Central memory CD4-positive, alpha-beta T cell (primary cell): ENCODE measurements around the gene FOXM1.
A peak's percentile ranks its signal among the peaks of the same experiment; 100 is the strongest.
"Not testable (repeated sequence)": the region's sequence is repeated elsewhere in the genome, so short reads cannot be mapped to it uniquely, and the experiment has no call there.

Source experiments
- DNase-seq: peaks from one replicate; pipeline ENCODE4 v3.0.0; 2022

FOXM1 gene

DNA sequence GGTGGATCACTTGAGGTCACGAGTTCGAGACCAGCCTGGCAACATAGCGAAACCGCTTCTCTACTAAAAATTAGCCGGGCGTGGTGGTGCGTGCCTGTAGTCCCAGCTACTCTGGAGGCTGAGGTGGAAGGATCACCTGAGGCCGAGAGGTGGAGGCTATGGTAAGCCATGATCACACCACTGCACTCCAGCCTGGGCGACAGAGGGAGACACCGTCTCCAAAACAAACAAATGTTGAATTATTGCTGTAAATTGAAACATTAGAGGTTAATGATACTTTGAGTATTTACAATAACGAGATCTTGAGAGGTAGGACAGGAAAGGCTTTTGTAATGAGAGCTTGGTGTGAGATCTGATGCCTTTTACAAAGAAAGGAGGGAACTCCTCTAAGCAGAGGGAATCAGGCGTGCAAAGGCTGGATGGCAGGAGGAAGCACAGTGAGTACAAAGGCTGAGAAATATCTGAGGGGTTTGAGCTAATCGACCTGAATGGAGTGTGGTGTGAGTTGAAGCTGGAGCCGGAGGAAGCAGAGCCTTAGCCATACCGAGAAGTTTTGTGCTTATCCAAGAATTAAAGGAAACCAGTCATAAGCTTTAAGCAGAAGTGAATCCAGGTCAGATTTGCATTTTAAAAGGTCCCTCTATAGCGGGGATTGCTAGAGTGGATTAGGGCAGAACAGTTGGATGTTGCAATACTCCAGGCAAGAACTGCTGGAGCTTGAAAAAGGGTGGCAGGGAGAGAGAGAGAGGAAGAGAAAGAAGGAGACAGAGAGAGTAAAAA, 1.2 kb upstream of the FOXM1 start:
- no peak for DNase-seq

DNA sequence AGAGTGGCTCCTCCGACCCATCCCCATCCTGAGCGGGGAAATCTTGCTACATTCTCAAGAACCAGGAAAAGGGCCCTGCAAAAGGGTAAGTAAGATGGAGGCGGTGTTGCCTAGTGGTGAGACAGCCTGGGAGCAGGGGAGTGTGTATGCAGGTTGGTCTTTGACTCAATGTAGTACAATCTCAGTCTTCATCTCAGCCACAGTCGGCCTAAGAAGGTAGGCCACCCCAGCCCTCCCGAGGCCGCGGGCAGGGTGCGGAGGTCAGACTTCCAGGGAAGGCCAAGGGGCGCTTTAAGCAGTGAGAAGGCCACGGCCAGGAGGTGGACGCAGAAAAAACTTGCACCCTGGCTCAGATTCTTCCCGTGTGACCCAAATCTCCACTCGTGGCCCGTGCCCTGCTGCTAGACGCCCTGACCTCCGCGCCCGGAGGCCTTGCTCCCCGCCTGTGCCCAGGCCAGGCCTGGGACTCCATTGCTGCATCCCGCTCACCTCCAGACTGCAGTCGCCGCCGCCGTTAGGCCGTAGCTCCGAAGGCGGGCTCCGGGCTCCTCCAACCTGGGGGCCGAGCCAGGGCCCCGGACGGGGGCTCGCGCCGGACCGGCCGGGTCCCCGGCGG, 435 bp downstream of the FOXM1 start:
- peak; percentile 12 for DNase-seq

DNA sequence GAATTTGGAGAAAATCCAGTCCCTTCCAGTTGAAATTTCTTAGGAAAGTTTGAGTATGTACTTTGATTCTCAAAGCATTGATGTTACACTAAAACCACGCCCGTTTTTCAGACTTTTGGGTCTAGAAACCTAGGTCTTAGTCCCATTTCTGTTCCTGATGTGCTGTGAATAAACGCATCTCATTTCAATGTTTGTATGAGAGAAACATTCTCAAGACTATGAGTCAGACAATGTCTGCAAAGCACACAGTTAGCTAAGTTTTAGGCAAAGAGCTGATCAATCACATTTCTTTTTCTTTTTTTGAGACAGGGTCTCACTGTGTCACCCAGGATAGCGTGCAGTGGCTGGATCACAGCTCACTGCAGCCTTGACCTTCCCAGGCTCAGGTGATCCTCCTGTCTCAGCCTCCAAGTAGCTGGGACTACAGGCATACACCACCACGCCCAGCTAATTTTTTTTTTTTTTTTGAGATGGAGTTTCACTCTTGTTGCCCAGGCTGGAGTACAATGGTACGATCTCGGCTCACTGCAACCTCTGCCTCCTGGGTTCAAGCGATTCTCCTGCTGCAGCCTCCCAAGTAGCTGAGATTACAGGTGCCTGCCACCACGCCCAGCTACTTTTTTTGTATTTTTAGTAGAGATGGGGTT, 7.9 kb downstream of the FOXM1 start:
- not testable (repeated sequence) for DNase-seq

GRCh38 chr12:2864198-2864597, 12.8 kb downstream of the FOXM1 start:
- no peak for DNase-seq

DNA sequence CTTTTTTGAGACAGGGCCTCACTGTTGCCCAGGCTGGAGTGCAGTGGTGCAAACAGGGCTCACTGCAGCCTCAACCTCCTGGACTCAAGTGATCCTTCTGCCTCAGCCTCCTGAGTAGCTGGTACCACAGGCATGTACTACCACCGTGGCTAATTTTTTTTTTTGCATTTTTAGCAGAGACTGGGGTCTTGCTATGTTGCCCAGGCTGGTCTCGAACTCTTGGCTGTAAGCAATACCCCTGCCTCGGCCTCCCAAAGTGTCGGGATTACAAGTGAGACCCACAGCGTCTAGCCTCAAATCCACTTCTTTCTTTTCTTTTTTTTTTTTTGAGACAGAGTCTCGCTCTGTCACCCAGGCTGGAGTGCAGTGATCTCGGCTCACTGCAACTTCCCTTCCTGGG, 13.6 kb downstream of the FOXM1 start:
- DNase-seq: not testable (repeated sequence)

DNA sequence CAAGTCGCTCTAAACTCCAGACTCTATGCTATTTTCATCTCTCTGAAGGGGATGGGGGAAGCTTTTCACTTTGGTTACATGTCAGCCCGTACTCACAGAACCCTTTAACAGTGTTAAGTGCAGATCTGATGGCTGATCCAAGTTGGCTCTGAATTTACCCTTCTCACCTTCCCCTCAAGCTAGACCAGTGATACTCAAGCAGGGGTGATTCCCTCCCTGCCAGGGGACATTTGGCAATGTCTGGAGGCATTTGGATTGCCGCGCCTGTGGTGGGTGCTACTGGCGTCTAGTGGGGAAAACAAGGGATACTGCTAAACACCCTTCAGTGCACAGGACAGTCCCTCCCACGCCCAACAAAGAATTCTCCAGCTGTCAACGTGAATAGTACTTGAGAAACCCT, 14.1 kb downstream of the FOXM1 start:
- DNase-seq: no peak

- no peak for DNase-seq
Measured at GRCh38 chr12:2860170-2860569, 16.8 kb downstream of the FOXM1 start.

- no peak for DNase-seq
Measured at GRCh38 chr12:2858944-2859421, 18.0 kb downstream of the FOXM1 start.

- DNase-seq: no peak
Measured at GRCh38 chr12:2858334-2858733, 18.6 kb downstream of the FOXM1 start.

GRCh38 chr12:2857576-2857975, 19.4 kb downstream of the FOXM1 start:
- DNase-seq: no peak

- no peak for DNase-seq
Measured at GRCh38 chr12:2857021-2857431, 19.9 kb downstream of the FOXM1 start, which contains the start of gene TEX52. Gene TEX52, minus strand, starts transcription at chr12:2857039. Its CDS starts 13 bp downstream, at chr12:2857026.

- DNase-seq: no peak
Measured at GRCh38 chr12:2856051-2856450, 20.9 kb downstream of the FOXM1 start.

DNA sequence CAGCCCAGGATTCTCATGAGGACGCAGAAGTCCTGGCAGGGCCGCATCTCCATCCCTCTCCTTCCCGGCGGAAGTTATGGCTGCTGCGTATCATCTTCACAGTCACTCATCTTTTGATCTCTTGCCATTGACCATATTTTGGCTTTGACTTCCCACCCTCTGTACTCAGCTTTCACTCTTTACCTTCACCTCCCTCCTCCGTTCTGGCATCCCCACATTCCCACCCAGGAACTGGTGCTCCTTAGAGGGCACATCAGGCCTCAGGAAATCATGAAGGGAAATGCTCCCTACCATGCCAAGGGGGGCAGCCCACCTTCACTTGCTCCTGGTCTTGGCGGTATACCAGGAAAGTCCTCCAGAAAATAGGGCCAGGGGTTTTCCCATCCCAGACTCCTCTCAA, 21.4 kb downstream of the FOXM1 start:
- no peak for DNase-seq

GRCh38 chr12:2854669-2855453, 22.1 kb downstream of the FOXM1 start:
- DNase-seq: no peak

DNA sequence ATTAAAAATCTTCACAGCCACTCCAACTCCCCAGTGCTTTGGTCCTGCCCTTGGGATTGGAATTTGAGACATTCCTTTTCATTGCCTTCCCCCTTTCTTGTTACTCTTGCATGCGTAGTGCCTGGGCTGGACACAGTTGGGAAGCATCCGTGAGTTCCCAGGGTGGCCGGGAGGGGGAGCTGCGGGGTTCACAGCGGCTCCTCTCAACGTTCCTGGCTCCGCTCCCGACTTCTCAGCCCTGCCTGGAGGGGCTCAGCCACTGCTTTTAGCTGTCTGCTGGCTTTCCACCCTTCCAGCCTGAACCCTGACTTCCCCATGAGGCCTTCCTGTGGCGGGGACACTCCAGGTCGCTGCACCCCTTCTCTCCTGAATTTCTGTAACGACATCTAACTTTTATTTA, 23.3 kb downstream of the FOXM1 start:
- DNase-seq: peak; percentile 7

DNA sequence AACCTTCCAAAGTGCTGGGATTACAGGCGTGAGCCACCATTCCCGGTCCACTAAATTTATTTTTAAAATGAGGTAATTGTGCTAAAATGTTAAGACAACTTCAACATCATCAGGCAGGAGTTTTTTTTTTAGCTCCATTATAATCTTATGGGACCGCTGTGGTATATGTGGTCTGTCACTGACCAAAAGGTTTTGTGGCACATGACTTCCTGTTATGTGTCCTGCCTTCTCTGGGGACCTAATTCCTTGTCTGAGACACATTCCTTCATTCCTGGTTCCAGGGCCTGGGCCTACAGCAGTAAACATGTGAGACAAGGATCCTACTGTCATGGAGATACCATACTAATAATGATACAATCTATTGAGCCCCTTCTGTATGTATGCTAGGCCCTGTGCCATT, 25.0 kb downstream of the FOXM1 start:
- DNase-seq: no peak

DNA sequence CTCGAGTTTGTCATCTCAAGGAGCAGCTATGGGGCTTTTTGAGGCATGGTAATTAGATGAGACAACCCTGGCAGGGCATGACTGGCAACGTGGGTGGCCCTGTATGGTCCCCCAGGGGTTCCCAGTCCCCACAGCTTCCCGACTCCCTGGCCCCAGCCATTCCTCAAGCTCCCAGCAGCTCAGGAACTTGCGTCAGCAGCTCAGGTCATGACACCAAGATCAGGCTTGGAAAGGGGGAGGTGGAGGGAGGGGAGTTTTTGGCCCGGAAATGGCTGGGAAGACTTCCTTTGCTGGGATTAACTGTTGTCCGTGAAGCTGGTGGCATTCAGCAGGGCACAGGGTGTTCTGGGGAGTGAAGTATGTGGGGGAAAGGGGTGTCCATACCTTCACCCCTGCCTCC, 31.7 kb downstream of the FOXM1 start:
- no peak for DNase-seq

GRCh38 chr12:2844786-2845185, 32.2 kb downstream of the FOXM1 start:
- DNase-seq: no peak

GRCh38 chr12:2842948-2843347, 34.0 kb downstream of the FOXM1 start:
- no peak for DNase-seq

DNA sequence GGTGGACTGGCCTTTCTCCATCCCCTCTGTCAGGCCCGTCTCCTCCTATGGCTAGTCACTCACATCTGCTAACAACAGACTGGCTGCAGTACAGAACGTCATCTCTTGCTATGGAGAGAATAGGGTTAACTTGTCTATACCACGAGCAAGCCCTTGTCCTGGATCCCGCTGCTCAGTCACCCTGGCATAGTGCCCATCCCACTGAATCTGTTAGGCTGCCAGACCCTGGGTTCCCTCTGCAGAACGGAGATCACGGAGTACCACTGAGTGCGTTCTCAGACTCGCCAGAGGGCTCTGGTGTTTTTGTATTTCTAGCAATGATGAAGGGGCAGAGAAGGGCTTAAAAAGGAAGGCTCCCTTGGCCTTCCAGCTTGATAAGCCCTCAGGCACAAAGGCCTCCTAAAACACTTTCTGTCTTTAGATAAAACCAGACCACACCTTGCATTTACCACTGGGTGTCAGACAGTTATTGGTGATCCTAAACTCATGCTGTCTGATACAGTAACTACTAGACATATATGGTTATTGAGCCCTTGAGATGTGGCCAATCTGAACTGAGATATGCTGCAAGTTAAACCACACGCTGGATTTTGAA, 35.8 kb downstream of the FOXM1 start:
- DNase-seq: no peak

DNA sequence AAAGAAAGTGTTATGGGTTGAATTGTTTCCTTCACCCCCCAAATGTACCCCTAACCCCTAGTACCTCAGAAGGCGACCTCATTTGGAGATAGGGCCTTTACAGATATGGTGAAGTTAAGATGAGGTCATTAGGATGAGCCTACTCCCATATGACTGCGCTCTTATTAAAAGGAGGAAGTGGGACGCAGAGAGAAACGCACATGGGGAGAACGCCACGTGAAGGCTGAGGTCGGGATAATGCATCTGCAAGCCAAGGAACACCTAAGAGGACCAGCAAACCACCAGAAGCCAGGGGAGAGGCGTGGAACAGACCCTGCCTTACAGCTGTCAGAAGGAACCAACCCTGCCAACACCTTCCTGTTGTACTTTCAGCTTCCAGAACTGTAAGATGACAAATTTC, 40.4 kb downstream of the FOXM1 start:
- DNase-seq: no peak

DNA sequence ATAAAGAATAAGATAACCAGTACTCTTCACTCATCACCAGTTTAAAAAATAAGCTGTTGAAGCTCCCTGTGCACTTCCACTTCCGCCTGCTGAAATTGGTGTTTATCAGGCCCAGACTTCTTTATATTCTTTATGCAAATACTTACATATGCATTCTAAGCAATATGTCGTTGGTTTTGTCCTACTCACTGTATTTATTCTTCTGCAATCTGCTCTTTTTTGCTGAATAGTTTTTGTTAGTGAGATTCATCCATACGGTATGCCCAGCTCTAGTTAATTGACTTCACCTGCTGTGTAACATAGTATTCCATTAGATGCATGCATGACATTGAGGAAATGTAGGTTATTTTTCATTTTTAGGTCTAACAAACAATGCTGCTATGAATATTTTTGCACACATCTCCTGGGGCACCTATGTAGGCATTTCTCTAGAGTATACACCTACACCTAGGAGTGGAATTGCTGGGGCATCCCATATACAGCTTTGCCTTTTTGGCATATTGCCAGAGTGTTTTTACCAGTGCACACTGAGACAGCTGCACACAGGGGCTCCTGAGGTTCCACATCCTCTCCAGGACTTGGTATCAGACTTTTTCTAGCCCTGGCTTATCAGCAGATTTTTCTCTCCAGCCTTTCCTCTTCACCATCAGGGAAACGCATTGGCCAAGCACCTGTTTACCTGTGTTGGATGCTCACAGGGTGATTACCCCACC, 41.1 kb downstream of the FOXM1 start:
- no peak for DNase-seq
